Ishikawa (cell line): ENCODE data around the gene NEDD1.

Source experiments
- EP300 ChIP-seq: IDR thresholded peaks from 2 replicates; pipeline ENCODE4 v1.6.1; 2012; ENCODE audit warnings: borderline replicate concordance
- NFIC ChIP-seq: IDR thresholded peaks from 2 replicates; pipeline ENCODE4 v1.6.1; 2012
- TEAD4 ChIP-seq: IDR thresholded peaks from 2 replicates; pipeline ENCODE4 v1.6.1; 2012

- TF ChIP-seq EP300 (no peak), NFIC (no peak), TEAD4 (no peak)
These were observed 15.0 kb upstream of the NEDD1 start for GRCh38 chr12:96892104-96892503.
